Stimulated activated naive CD4-positive, alpha-beta T cell (primary cell): ENCODE data around the gene CROCC2.

ENCODE experiments used
- DNase-seq, 6 experiments: peaks; one replicate each; lab custom pipeline; 2025; lab: John Stamatoyannopoulos, UW

The CROCC2 gene

DNA sequence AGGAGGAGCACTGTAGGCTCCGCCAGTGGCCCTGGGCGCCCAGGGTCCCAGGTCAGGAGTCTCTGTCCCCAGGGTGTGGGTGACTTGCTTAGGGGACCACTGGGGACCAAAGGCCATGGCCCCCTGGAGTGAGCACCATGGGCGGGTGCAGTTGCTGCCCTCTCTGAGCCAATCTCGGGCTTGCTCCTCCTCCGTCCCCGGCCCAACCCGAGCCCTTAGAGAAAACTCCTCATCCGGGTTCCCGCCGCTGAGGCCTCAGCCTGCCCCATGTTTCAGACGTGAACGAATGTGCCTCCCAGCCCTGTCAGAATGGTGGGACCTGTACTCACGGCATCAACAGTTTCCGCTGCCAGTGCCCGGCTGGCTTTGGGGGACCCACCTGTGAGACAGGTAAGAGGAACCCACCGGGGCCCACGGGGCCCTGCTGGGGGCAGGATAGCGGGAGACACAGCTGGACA is 130.9 kb downstream of the CROCC2 start:
- DNase-seq, result peak in 2 of 6 experiments; percentile 43 to 53

DNA sequence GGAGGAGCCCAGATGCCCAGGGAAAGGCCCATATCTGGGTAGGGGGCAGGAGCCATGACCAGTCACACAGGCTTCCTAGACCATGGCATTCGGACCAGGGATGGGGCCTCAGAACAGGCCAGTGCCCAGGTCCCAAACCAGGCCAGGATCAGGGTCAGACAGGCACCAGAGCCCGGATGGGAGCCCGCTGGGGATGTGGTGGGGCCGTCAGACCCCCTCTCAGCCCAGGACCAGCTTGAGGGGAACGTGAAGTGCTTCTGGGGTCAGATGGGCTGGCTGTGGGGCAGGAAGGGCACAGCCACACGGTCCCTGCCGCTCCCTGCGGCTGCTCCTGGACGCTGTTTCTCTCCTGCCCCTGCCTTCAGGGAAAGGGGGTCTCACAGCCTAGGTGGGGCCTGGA is 131.4 kb downstream of the CROCC2 start:
- no peak for DNase-seq

GRCh38 chr2:241038374-241039180 is 132.4 kb downstream of the CROCC2 start:
- no peak for DNase-seq

DNA sequence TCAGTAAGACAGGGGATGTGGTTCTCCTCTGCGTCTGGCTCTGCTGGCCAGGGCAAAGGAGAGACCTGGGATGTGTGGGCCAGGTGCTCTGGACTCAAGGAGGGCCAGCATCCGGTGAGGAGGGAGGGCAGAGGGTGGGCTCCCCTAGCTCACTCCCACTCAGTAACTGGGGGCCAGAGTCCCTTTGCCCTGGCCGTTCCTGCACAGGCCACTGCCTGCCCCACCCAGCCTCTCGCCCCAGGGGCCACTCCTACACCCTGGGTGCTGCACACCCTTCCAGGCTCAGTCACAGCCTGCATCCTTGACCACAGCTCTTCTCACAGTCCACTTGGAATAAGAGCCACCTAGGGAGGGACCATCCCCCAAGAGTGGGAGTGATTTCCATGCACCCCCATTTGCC is 133.3 kb downstream of the CROCC2 start:
- no peak for DNase-seq

- no peak for DNase-seq
Observed at GRCh38 chr2:241040081-241040803, 134.1 kb downstream of the CROCC2 start.

DNA sequence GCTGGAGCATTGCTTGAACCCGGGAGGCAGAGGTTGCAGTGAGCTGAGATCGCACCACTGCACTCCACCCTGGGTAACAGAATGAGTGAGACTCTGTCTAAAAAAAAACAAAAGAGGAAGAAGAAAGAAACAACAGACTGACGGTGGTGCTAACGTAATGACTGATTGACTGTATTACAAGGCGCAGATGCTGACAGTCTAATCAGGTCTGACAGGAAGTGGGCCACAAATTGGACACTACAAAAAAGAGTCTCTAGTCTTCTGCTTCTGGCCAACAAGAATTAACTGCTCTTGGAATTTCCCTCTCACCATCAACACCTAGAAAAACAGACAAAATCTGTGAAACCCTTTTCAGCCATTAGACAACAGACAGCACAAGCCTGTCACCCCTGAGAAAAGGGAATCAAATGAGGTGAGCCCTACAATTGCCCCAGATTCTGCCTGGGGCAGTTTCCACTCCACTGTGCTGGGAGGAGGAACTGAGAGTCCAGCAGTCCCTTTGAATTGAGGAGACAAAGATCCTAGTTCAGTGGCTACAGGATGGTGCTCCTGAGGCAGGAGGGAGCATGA is 135.5 kb downstream of the CROCC2 start:
- no peak for DNase-seq
